Inflammatory macrophage treated with lipopolysaccharide for 4 hours (primary cell): ENCODE results near the gene CSKMT.
A peak's percentile ranks its signal among the peaks of the same experiment; 100 is the strongest.
"Not testable (repeated sequence)": the region's sequence is repeated elsewhere in the genome, so short reads cannot be mapped to it uniquely, and the experiment has no call there.

Source experiments
- DNase-seq: peaks from one replicate; pipeline ENCODE4 v3.0.0-alpha.2; 2020

The CSKMT gene

GRCh38 chr11:62689421-62690183 lies 24.5 kb downstream of the CSKMT start, which contains the start of gene LRRN4CL:
Gene LRRN4CL, minus strand, starts transcription at chr11:62689530. Its CDS starts 1,022 bp downstream, at chr11:62688508.
- no peak for DNase-seq

- DNase-seq = not testable (repeated sequence)
Observed at GRCh38 chr11:62693624-62694023, 28.5 kb downstream of the CSKMT start.

- peak; percentile 73 for DNase-seq
Observed at GRCh38 chr11:62694455-62695167, 29.5 kb downstream of the CSKMT start.

GRCh38 chr11:62702246-62702645 lies 37.1 kb downstream of the CSKMT start:
- DNase-seq = peak; percentile 95

- peak; percentile 60 for DNase-seq
Observed at GRCh38 chr11:62703921-62704320, 38.8 kb downstream of the CSKMT start.

GRCh38 chr11:62705413-62705812 lies 40.3 kb downstream of the CSKMT start:
- DNase-seq = peak; percentile 39

- peak; percentile 95 for DNase-seq
Observed at GRCh38 chr11:62705880-62706849, 41.1 kb downstream of the CSKMT start.

GRCh38 chr11:62706850-62707247 lies 41.7 kb downstream of the CSKMT start:
- DNase-seq = no peak

GRCh38 chr11:62707277-62707861 lies 42.3 kb downstream of the CSKMT start, which contains the start of the genes BSCL2 and GNG3:
Gene BSCL2, minus strand, starts transcription at chr11:62707424. Its CDS starts 229 bp downstream, at chr11:62707195.
Gene GNG3, plus strand, starts transcription at chr11:62707676. Its CDS starts 620 bp downstream, at chr11:62708296.
- no peak for DNase-seq

- no peak for DNase-seq
Observed at GRCh38 chr11:62708392-62708791, 43.3 kb downstream of the CSKMT start.

- no peak for DNase-seq
Observed at GRCh38 chr11:62708793-62709192, 43.7 kb downstream of the CSKMT start.

- DNase-seq = peak; percentile 98
Observed at GRCh38 chr11:62709247-62710000, 44.3 kb downstream of the CSKMT start.

- DNase-seq = peak; percentile 80
Observed at GRCh38 chr11:62710001-62710345, 44.9 kb downstream of the CSKMT start.

GRCh38 chr11:62712276-62712812 lies 47.2 kb downstream of the CSKMT start:
- DNase-seq = no peak

GRCh38 chr11:62712861-62713260 lies 47.7 kb downstream of the CSKMT start:
- DNase-seq = no peak

GRCh38 chr11:62713343-62713742 lies 48.2 kb downstream of the CSKMT start:
- no peak for DNase-seq

GRCh38 chr11:62715150-62716130 lies 50.3 kb downstream of the CSKMT start:
- DNase-seq = no peak

- DNase-seq = no peak
Observed at GRCh38 chr11:62716206-62716605, 51.1 kb downstream of the CSKMT start.

- no peak for DNase-seq
Observed at GRCh38 chr11:62716816-62717215, 51.7 kb downstream of the CSKMT start.
